Psoas muscle (tissue), 8 donors: ENCODE results near the gene CARS2. TPM values are rescaled to one million over a fixed set of nuclear protein-coding genes. Genes with fewer than 3 reads are reported as not detected.
"Not testable (repeated sequence)": the region's sequence is repeated elsewhere in the genome, so short reads cannot be mapped to it uniquely, and the experiment has no call there.

Experiments used
- ATAC-seq, 4 donors: fragments of 200-7000 bp; cut with Tn5 transposase; one replicate each; pipeline ENCODE4 v1.9.1; 2020; ENCODE audit warnings: moderate library complexity in 3 of 4, mild to moderate bottlenecking in 2 of 4
- DNase-seq, 2 donors: peaks; one replicate each; pipeline ENCODE4 v3.0.0-alpha.2; 2020
- H3K27ac ChIP-seq: fragments of 200-600 bp; one replicate; pipeline ENCODE4 v1.8.0; 2022
- H3K27me3 ChIP-seq, 3 donors: fragments of 200-600 bp in 1 of 3; one replicate each; pipeline versions ENCODE4 v1.6.1 to v1.8.0; 2013 to 2022; ENCODE audit warnings: low read length in 2 of 3, mild to moderate bottlenecking in 2 of 3, moderate library complexity in 1 of 3; ENCODE audit not compliant: insufficient read depth in 3 of 3
- H3K36me3 ChIP-seq, 2 donors: fragments of 200-600 bp in 1 of 2; one replicate each; pipeline versions ENCODE4 v1.6.1 to v1.8.0; 2013 to 2022; ENCODE audit warnings: low read depth in 1 of 2, mild to moderate bottlenecking in 1 of 2, moderate library complexity in 1 of 2; ENCODE audit not compliant: insufficient read depth in 1 of 2
- H3K4me1 ChIP-seq: fragments of 200-600 bp; one replicate; pipeline ENCODE4 v1.8.0; 2022
- H3K4me3 ChIP-seq: fragments of 200-600 bp; one replicate; pipeline ENCODE4 v1.8.0; 2022; ENCODE audit warnings: mild to moderate bottlenecking
- H3K9me3 ChIP-seq: fragments of 200-600 bp; one replicate; pipeline ENCODE4 v1.8.0; 2022
- WGBS, 3 donors: extraction: QIAGEN DNeasy Blood & Tissue Kit; methylation state at CpG; one replicate each; pipeline versions ENCODE4 v1.1.6 to v1.1.7; 2013; 5-methylcytosine and 5-hydroxymethylcytosine counted together
- intact Hi-C, 2 donors: fragments of 100-400 bp; cut with DNase I; formaldehyde crosslinking; loops; one replicate each; pipeline versions ENCODE4 v1.11.0 to v1.14.2; 2022
- polyA plus RNA-seq, 3 donors: library from polyadenylated mRNA; stranded (reverse); fragments of 200-250 nt; gene quantifications; one replicate each; pipeline ENCODE4 v1.2.3, GENCODE V29; 2013
- total RNA-seq, 4 donors: library from RNA; stranded (reverse); fragmentation: NEBNext Ultra II Directional in 2 of 4; extraction: Animal tissue kit (Norgen Biotek cat#: 25700) in 2 of 4; gene quantifications; one replicate each; pipeline versions ENCODE4 v1.2.1 to v1.2.4, GENCODE V29; 2021 to 2023
- TF ChIP-seq, protein P1 (sequence below): fragments of 200-600 bp; IDR thresholded peaks from one replicate; pipeline ENCODE4 v1.8.0; 2022; ENCODE audit warnings: antibody characterized with exemption
- donor health status: healthy with polysubstance abuse.
- donor health status: DM: no; HTN: no; CAD: no; lungs with moderate emphysema.
- donor health status: Bipolar disorder and iron deficiency.
- donor health status: healthy.
- donor health status: DM: yes; HTN: yes; CAD: no.
- donor health status: DM: no; HTN: no; CAD: no.
- donor health status: DM: no; HTN: no; CAD: no.
- donor health status: DM: yes; HTN: yes; CAD: no.

The CARS2 gene
- total and polyA plus RNA-seq, 7 donors = 41.3 to 85.2 (median 56.3) TPM

DNA sequence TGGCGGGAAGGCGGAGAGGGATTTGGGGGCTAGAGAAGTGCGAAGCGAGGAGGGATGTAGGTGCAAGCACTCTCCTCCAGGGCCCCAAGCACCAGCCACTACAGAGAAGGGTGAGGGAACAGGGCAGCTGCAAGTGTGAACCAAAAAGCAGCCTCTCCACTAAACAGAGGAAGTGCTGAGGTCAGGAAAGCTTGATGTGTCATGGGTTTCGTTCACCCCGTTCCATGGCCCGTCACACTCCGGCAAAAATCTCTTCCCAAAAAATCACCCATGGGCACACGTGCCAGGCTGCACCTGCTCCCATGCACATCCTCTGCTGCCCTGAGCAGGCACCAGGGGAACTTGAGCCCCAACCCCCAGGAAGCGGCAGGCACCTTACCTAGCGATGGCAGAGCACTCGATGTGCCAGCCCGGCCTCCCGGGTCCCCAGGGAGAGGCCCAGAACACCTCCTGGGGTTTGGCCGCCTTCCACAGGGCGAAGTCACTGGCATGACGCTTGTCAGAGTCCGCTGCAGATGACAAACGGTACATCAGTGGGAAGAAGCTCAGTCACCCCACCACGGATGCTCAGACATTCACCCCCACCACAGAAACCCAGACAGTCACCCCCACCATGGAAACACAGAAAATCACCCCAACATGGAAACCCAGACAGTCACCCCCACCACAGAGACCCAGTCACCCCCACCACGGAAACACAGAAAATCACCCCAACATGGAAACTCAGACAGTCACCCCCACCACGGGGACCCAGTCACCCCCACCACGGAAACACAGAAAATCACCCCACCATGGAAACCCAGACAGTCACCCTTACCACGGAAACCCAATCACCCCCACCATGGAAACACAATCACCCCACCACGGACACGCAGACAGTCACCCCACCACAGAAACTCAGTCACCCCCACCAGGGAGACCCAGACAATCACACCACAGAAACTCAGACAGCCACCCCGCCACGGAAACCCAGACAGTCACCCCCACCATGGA lies 29.0 kb downstream of the CARS2 start:
- Histone ChIP-seq H3K9me3 (no peaks in the 10 kb centered on the region), H3K27me3 (no peaks in the 10 kb centered on the region), H3K4me3 (no peak overlapping the region), H3K27ac (no peak overlapping the region), H3K4me1 (peaks cover 6% of the 10 kb centered on the region), H3K36me3 (peaks cover 3 to 51% of the 10 kb centered on the region in 2 donors)
- ATAC-seq = peak; percentile 23 to 40 (median 34)
- DNase-seq = no peak
- TF ChIP-seq, protein P1, sequence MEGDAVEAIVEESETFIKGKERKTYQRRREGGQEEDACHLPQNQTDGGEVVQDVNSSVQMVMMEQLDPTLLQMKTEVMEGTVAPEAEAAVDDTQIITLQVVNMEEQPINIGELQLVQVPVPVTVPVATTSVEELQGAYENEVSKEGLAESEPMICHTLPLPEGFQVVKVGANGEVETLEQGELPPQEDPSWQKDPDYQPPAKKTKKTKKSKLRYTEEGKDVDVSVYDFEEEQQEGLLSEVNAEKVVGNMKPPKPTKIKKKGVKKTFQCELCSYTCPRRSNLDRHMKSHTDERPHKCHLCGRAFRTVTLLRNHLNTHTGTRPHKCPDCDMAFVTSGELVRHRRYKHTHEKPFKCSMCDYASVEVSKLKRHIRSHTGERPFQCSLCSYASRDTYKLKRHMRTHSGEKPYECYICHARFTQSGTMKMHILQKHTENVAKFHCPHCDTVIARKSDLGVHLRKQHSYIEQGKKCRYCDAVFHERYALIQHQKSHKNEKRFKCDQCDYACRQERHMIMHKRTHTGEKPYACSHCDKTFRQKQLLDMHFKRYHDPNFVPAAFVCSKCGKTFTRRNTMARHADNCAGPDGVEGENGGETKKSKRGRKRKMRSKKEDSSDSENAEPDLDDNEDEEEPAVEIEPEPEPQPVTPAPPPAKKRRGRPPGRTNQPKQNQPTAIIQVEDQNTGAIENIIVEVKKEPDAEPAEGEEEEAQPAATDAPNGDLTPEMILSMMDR = no peak
- intact Hi-C loops = no loop called here
- 76 to 89% (median 82%) methylated on average over 23 to 28 of the region's 28 CpGs for WGBS, 3 donors

DNA sequence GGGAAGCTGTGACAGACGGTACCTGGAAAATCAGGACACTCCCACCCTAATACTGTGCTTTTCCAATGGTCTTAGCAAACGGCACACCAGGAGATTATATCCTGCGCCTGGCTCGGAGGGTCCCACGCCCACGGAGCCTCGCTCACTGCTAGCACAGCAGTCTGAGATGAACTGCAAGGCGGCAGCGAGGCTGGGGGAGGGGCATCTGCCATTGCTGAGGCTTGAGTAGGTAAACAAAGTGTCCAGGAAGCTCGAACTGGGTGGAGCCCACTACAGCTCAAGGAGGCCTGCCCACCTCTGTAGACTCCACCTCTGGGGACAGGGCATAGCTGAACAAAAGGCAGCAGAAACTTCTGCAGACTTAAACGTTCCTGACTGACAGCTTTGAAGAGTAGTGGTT lies 36.1 kb downstream of the CARS2 start:
- H3K4me1 ChIP-seq, H3K27ac ChIP-seq, DNase-seq, H3K27me3 ChIP-seq, H3K9me3 ChIP-seq, H3K4me3 ChIP-seq, ATAC-seq, intact Hi-C loops: not testable (repeated sequence)
- 96 to 97% (median 97%) methylated on average over 11 of the region's 11 CpGs for WGBS, 3 donors
- H3K36me3 ChIP-seq = peaks cover 0 to 53% of the 10 kb centered on the region in 2 donors

DNA sequence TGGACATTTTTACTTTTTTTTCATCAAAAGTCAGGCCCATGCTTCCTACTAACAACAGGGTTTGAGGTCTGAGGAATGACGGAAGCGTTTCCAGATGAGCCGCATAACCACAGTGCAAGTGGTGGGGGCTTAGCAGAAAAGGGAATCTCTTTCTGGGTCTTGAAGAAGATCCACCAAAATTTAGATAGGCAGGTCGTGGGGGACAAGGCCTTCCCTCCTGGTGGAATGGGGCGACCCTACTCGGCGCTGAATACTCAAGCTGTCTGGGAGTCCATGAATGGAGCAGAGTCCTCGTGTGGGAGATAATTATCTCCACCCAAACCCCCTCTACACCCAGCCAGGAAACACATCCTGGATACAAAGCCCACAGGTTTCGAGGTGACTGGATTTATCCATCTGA lies 36.9 kb downstream of the CARS2 start:
- DNase-seq (no peak), ATAC-seq (no peak)
- TF ChIP-seq, protein P1 = no peak
- no peaks in the 10 kb centered on the region for H3K4me1 ChIP-seq
- intact Hi-C loops = no loop called here
- H3K36me3 ChIP-seq = peaks cover 0 to 61% of the 10 kb centered on the region in 2 donors
- 90 to 93% (median 90%) methylated on average over 9 of the region's 9 CpGs for WGBS, 3 donors
- no peaks in the 10 kb centered on the region for H3K9me3 ChIP-seq
- H3K4me3 ChIP-seq = no peak overlapping the region
- no peaks in the 10 kb centered on the region for H3K27me3 ChIP-seq
- no peak overlapping the region for H3K27ac ChIP-seq

DNA sequence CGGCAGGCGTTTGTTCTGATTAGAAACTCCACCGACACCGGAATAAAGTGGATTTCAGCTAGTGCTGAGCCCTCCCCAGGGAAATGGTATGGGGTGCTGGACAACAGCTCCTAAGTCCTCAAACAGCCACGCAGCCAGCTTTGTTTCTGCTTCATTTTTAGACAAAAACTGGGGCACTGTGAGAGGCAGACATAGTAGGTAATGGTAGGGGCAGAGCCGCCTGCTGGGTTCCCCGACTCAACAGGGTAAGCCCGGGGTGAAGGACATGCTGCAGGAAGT lies 39.7 kb downstream of the CARS2 start:
- Histone ChIP-seq H3K4me1 (no peaks in the 10 kb centered on the region), H3K27ac (no peak overlapping the region), H3K9me3 (no peaks in the 10 kb centered on the region), H3K4me3 (no peak overlapping the region), H3K27me3 (no peaks in the 10 kb centered on the region), H3K36me3 (peaks cover 0 to 89% of the 10 kb centered on the region in 2 donors)
- TF ChIP-seq, protein P1 = no peak
- DNase-seq (no peak), ATAC-seq (no peak)
- WGBS, 3 donors = 88 to 92% (median 90%) methylated on average over 8 of the region's 8 CpGs
- intact Hi-C loops = no loop called here

DNA sequence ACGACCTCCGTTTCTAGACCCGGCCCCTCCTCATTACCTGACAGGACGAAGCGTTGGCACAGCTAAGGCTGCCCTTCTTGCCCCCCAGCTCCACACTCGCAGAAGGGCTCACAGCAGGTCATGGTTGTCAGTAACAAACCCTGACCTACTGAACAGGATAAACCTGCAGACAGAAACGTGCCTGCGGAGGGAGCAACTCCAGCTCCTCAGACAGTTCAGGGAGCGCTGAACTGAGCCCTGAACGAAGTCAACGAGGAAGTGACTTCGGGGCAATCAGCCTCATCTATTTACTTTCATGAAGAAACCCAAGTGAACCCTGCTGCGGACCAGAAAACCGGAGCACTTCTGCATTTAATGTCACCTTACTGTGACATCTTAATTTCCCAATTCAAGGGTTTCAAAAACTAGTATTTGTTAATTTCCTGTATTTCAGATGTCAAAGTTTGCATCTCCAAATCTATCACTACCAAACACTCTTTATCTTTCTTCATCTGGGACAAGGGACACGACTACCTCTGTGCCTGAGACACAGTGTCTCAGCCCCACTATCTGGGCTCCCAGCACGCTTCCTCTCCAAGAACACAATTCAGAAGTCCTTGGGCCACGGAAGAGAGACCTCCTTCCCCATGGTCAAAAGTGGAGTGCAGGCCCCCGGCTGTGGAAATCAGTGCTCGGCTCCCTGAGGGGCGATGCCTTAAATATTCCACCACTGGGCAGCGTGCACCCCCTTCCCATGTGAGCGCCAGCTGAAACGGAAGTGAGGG lies 40.2 kb downstream of the CARS2 start:
- ATAC-seq = no peak
- no peak overlapping the region for H3K4me3 ChIP-seq

More for the DNA sequence above, 40.2 kb downstream of the CARS2 start:
- TF ChIP-seq, protein P1 = no peak
- no peak for DNase-seq
- H3K9me3 ChIP-seq = no peaks in the 10 kb centered on the region
- no peak overlapping the region for H3K27ac ChIP-seq
- H3K4me1 ChIP-seq = no peaks in the 10 kb centered on the region
- WGBS, 3 donors = 88 to 92% (median 90%) methylated on average over 23 of the region's 23 CpGs
- intact Hi-C loops = no loop called here
- H3K36me3 ChIP-seq = peaks cover 0 to 93% of the 10 kb centered on the region in 2 donors
- H3K27me3 ChIP-seq = no peaks in the 10 kb centered on the region
